SK-N-MC (cell line): ENCODE data around the gene JMJD6.

Source experiments
- EZH2 ChIP-seq: fragments of 200-600 bp; sonication (generic); IDR thresholded peaks from one replicate; pipeline ENCODE4 v1.6.1; 2017; ENCODE audit warnings: antibody characterized with exemption
- FOXP2 ChIP-seq: optimal IDR thresholded peaks from 2 replicates; pipeline ENCODE3; 2011; ENCODE audit warnings: mild to moderate bottlenecking, moderate library complexity; ENCODE audit not compliant: insufficient read depth; ENCODE audit errors: extremely low read length, control extremely low read depth
- POLR2AphosphoS5 ChIP-seq: IDR thresholded peaks from 2 replicates; pipeline ENCODE4 v1.6.1; 2012; ENCODE audit warnings: mild to moderate bottlenecking, low read depth, low read length, borderline replicate concordance

GRCh38 chr17:76718516-76718915 lies 7.9 kb downstream of the JMJD6 start:
- no peak for TF ChIP-seq EZH2
- TF ChIP-seq POLR2AphosphoS5, result no peak
- TF ChIP-seq FOXP2, result no peak
